HG03025 (cell line): Measurements from ENCODE around the gene LTB.

Experiments
- ATAC-seq: cut with Tn5 transposase; IDR thresholded peaks from one replicate; pipeline ENCODE4 v1.9.1; 2021; ENCODE audit warnings: mild to moderate bottlenecking, moderate library complexity; ENCODE audit not compliant: unreplicated experiment, low FRiP score

Gene LTB

DNA sequence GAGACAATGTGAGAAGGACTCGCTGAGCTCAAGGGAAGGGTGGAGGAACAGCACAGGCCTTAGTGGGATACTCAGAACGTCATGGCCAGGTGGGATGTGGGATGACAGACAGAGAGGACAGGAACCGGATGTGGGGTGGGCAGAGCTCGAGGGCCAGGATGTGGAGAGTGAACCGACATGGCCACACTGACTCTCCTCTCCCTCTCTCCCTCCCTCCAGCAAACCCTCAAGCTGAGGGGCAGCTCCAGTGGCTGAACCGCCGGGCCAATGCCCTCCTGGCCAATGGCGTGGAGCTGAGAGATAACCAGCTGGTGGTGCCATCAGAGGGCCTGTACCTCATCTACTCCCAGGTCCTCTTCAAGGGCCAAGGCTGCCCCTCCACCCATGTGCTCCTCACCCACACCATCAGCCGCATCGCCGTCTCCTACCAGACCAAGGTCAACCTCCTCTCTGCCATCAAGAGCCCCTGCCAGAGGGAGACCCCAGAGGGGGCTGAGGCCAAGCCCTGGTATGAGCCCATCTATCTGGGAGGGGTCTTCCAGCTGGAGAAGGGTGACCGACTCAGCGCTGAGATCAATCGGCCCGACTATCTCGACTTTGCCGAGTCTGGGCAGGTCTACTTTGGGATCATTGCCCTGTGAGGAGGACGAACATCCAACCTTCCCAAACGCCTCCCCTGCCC lies 5.2 kb downstream of the LTB start:
- ATAC-seq: no peak

DNA sequence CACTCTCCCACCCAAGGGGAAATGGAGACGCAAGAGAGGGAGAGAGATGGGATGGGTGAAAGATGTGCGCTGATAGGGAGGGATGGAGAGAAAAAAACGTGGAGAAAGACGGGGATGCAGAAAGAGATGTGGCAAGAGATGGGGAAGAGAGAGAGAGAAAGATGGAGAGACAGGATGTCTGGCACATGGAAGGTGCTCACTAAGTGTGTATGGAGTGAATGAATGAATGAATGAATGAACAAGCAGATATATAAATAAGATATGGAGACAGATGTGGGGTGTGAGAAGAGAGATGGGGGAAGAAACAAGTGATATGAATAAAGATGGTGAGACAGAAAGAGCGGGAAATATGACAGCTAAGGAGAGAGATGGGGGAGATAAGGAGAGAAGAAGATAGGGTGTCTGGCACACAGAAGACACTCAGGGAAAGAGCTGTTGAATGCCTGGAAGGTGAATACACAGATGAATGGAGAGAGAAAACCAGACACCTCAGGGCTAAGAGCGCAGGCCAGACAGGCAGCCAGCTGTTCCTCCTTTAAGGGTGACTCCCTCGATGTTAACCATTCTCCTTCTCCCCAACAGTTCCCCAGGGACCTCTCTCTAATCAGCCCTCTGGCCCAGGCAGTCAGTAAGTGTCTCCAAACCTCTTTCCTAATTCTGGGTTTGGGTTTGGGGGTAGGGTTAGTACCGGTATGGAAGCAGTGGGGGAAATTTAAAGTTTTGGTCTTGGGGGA lies 6.1 kb downstream of the LTB start:
- no peak for ATAC-seq

DNA sequence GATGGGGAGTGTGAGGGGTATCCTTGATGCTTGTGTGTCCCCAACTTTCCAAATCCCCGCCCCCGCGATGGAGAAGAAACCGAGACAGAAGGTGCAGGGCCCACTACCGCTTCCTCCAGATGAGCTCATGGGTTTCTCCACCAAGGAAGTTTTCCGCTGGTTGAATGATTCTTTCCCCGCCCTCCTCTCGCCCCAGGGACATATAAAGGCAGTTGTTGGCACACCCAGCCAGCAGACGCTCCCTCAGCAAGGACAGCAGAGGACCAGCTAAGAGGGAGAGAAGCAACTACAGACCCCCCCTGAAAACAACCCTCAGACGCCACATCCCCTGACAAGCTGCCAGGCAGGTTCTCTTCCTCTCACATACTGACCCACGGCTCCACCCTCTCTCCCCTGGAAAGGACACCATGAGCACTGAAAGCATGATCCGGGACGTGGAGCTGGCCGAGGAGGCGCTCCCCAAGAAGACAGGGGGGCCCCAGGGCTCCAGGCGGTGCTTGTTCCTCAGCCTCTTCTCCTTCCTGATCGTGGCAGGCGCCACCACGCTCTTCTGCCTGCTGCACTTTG lies 6.8 kb downstream of the LTB start, which contains the start of gene TNF:
Gene TNF, plus strand, starts transcription at position 231 of the 567 bp plus-strand sequence. Its CDS starts 177 bp downstream, at position 408.
- ATAC-seq: no peak

DNA sequence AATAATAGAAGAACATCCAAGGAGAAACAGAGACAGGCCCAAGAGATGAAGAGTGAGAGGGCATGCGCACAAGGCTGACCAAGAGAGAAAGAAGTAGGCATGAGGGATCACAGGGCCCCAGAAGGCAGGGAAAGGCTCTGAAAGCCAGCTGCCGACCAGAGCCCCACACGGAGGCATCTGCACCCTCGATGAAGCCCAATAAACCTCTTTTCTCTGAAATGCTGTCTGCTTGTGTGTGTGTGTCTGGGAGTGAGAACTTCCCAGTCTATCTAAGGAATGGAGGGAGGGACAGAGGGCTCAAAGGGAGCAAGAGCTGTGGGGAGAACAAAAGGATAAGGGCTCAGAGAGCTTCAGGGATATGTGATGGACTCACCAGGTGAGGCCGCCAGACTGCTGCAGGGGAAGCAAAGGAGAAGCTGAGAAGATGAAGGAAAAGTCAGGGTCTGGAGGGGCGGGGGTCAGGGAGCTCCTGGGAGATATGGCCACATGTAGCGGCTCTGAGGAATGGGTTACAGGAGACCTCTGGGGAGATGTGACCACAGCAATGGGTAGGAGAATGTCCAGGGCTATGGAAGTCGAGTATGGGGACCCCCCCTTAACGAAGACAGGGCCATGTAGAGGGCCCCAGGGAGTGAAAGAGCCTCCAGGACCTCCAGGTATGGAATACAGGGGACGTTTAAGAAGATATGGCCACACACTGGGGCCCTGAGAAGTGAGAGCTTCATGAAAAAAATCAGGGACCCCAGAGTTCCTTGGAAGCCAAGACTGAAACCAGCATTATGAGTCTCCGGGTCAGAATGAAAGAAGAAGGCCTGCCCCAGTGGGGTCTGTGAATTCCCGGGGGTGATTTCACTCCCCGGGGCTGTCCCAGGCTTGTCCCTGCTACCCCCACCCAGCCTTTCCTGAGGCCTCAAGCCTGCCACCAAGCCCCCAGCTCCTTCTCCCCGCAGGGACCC lies 7.8 kb downstream of the LTB start:
- ATAC-seq: no peak

DNA sequence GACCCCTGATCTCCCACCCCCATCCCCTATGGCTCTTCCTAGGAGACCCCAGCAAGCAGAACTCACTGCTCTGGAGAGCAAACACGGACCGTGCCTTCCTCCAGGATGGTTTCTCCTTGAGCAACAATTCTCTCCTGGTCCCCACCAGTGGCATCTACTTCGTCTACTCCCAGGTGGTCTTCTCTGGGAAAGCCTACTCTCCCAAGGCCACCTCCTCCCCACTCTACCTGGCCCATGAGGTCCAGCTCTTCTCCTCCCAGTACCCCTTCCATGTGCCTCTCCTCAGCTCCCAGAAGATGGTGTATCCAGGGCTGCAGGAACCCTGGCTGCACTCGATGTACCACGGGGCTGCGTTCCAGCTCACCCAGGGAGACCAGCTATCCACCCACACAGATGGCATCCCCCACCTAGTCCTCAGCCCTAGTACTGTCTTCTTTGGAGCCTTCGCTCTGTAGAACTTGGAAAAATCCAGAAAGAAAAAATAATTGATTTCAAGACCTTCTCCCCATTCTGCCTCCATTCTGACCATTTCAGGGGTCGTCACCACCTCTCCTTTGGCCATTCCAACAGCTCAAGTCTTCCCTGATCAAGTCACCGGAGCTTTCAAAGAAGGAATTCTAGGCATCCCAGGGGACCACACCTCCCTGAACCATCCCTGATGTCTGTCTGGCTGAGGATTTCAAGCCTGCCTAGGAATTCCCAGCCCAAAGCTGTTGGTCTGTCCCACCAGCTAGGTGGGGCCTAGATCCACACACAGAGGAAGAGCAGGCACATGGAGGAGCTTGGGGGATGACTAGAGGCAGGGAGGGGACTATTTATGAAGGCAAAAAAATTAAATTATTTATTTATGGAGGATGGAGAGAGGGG lies 8.8 kb downstream of the LTB start:
- ATAC-seq: no peak

DNA sequence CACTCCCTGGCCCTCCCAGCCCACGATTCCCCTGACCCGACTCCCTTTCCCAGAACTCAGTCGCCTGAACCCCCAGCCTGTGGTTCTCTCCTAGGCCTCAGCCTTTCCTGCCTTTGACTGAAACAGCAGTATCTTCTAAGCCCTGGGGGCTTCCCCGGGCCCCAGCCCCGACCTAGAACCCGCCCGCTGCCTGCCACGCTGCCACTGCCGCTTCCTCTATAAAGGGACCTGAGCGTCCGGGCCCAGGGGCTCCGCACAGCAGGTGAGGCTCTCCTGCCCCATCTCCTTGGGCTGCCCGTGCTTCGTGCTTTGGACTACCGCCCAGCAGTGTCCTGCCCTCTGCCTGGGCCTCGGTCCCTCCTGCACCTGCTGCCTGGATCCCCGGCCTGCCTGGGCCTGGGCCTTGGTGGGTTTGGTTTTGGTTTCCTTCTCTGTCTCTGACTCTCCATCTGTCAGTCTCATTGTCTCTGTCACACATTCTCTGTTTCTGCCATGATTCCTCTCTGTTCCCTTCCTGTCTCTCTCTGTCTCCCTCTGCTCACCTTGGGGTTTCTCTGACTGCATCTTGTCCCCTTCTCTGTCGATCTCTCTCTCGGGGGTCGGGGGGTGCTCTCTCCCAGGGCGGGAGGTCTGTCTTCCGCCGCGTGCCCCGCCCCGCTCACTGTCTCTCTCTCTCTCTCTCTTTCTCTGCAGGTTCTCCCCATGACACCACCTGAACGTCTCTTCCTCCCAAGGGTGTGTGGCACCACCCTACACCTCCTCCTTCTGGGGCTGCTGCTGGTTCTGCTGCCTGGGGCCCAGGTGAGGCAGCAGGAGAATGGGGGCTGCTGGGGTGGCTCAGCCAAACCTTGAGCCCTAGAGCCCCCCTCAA lies 9.9 kb downstream of the LTB start, which contains the start of gene LTA:
Gene LTA, plus strand, starts transcription at position 249 of the 871 bp plus-strand sequence. Its CDS starts 454 bp downstream, at position 703.
- no peak for ATAC-seq

DNA sequence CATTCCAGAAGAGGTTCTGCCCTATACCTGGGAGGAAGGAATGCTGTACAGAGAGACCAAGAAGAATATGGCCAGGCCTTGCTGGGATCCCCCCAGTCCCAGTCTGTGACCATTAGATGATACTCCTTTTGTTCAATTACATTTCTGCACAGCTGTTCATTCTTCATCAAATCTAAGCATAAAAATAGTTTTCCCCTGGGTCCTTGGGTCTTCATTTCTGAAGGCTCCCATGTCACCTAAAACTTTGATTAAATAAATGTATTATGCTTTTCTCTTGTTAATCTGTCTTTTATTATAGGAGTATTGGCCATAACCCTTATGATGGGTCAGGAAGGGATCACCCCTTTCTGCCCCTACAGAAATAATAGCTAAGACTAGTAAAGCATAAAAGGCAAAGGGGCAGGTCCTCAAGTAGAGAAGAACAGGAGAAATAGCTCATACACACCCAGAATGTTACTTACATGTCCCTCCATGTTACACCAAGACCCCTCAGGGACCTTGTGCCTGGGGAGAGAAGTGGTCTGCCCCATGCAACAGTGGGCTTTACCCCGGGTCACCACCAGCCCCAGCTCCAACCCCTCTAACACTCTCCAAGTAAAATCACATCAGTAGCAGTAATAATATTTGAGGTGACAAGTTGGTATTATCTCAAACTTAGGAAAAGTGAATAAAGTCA lies 12.2 kb downstream of the LTB start:
- no peak for ATAC-seq

DNA sequence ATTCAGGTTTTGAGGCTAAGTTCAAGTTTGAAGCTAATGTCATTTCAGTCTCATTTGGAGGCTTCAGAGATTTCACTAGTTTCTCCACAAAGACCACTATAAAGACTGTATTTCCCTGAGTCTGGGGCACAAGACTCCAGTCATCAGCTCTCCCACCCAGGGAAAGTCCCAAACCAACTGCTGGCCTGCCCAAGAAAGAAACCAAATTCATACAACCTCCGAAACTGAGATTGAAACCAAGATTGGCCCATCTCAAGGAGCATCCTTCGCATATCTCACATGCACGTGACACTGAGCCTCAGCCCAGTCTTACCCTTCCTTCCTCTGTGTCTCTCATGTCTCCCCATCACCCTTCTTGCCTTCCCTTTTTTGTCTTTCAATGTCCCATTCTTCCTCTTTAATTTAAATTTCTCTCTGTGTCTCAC lies 13.7 kb downstream of the LTB start:
- ATAC-seq: no peak

DNA sequence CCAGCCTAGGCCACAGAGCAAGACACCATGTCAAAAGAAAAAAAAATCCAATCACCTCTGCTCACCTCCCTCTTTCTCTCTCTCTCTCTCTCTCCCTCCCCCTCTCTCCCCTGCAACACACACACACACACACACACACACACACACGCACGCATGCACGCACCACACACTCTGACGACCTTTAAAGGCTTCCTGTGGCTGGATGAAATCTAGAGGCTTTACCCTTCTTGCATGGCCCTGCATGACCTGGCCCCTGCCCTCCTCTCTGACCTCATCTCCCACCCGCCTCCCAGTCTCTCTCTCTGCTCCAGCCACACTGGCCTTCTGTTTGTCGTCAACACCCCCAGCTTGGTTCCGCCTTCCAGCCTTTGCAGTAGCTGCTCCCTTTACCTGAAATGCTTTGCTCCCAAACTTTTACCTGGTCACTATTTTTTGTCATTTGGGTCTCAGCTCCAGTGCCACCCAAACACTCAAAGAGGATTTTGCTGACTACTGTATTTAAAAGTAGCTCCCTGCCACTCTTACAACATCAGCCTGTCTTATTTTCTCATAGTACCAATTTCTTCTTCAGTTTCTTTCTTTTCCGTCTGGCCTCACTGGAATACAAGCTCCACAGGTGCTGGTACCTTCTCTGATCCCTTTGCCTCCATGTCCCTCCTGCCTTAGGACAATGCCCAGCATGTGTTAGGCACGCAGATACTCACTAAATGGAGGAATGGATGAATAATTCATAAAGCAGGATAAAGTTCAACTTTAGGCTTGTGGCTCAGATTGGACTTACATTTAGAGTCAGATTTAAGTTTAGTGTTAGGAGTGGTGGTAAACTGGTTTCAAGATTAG lies 14.5 kb downstream of the LTB start:
- ATAC-seq: no peak

DNA sequence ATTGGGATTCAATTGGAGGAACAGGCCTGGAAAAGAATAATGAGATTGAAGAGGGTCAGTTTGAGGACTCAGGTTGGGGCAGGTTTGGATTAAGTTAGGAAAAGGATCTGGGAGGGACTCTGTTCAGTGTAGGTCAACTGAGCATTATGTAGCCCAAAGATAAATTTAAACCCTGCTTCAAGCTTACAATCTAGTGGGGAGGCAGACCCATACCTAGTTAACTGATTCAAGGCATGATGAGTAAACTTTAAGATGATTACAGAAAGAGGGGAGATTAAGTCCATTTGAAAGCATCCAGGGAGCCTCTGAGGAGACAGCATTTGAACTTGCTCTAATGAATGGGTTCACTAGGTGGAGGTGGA lies 21.5 kb downstream of the LTB start:
- ATAC-seq: no peak

DNA sequence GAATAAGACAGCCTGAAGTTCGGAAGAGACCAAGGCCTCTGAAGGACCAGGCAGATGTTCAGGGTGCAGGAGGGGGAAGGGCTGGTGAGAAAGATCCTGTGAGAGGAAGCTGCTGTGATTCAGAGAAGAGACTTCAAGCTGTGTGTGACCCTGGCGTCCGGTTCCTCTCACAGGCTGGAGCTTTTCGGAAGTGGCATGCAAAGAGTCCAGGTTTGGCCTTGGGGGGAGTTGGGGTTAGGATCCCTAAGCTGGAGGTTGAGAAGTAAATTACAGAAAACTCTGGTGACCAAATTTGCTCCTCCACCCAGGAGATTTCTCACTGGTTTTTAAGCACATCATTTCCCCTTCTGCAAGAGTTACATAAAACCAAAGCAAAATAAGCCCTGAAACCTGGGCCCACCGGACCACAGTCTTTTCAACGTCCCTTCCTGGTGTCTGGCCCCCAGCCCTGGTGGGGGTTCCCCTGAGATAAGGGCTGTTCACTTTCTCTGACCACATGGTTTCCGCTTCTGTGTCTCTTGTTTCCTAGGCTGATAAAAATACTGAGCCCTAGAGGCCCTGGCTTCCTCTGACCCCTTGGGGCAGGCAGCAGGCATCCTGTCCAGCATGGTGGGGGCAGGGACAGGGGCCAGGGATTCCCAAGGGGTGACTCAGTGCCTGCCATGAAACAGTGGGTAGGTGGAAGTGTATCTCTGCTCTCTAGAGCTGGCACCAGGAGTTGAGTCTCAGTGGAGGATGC lies 22.1 kb downstream of the LTB start:
- ATAC-seq: no peak

DNA sequence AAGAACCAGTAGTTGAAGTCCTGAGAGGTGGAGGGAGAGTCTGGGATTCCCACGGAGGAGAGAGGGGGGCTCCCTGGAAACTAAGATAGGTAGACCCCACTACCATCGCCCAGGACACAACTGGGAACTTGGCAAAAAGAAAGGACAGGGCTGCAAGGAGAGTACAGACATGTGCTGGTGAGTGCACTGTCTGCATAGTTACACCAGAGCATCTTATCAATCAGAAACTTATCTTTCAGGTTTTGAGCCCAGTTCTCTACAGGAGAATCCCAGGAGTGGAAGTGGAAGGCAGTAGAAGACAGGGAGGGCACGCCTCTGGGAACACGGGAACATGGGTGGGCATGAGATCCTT lies 22.6 kb downstream of the LTB start:
- no peak for ATAC-seq

DNA sequence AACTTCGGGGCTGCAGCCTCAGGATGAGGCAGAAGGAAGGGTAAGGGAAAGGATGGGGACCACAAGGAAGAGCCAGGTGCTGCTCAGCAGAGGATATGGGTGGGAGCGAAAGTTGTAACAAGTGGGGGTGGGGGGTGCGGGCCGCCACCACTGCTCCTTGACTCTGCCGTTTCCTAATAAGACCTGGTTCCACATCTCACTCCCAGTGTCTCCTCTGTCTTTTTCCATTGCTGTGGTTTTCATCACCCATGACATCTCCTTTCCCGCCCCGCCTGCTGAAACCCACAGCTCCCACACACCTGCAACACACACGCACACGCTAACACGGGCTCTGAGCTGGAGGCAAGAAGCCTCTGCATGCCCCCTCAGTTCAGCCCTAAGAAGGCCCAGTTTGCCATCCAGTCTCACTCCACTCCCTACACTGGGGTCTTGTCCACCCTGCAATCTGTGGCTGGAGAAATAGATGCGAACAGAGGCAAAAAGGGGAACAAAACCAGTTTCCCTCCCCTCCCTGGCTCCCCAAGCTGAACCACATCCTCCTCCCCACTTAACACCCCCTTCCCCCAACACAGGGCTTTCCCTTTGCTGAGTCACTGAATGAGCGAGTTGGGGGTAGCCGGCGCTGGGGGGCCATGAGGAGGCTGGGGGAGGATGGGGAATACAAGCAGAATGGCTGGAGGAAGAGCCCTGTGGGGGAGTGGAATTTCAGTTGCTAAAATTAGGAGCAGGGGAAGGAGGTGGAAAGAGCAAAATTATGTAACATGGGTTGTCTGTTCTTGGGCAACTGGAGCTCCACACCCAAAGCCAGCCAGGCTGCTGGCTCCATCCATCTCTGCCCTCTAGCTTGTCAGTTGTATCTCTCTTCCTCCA lies 23.4 kb downstream of the LTB start:
- no peak for ATAC-seq

DNA sequence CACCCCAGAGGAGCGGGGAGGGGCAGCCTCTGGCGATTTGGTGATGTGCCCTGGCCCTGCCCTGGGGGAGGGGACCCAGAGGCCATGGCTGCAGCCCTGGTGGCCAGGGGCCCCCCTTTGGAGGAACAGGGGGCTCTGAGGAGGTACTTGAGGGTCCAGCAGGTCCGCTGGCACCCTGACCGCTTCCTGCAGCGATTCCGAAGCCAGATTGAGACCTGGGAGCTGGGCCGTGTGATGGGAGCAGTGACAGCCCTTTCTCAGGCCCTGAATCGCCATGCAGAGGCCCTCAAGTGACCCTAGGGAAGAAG lies 24.0 kb downstream of the LTB start:
- ATAC-seq: no peak

DNA sequence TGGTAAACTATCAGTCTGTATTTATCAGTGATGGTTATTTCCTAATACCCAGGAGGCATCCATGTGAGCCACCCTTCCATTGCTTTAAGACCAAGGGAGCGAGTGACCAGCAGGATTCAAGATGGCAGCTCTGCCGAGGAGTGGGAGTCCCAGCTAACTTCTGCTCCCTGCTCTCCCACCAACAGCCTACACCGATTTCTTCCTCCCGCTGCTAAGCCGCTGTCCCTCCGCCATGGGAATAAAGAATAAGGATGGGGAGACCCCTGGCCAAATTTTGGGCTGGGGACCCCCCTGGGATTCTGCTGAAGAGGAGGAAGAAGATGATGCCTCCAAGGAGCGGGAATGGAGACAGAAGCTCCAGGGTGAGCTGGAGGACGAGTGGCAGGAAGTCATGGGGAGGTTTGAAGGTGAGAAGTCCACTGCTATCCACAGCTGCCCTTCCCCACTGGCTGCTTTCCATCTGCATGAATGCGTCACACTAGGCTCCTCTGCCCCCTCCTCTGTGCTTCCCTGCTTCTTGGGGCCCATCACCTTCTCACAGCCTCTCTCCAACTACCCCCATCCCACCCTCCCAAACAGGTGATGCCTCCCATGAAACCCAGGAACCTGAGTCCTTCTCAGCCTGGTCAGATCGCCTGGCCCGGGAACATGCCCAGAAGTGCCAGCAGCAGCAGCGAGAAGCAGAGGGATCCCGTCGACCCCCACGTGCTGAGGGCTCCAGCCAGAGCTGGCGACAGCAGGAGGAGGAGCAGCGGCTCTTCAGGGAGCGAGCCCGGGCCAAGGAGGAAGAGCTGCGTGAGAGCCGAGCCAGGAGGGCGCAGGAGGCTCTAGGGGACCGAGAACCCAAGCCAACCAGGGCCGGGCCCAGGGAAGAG lies 24.5 kb downstream of the LTB start:
- no peak for ATAC-seq
